HepG2 (cell line): ENCODE data around the gene TBCD. TPM values are rescaled to one million over a fixed set of nuclear protein-coding genes. Genes with fewer than 3 reads are reported as not detected.

ENCODE experiments used
- ATAC-seq: fragments of 200-7000 bp; cut with Tn5 transposase; 3 replicates; pipeline ENCODE4 v1.9.1; 2020; ENCODE audit warnings: mild to moderate bottlenecking, moderate library complexity
- BruUV-seq: library from RNA; stranded (reverse); fragments of 400-500 nt; replicated peaks from 2 replicates; lab custom pipeline; 2021; lab: Mats Ljungman, UMichigan
- CTCF ChIA-PET: fragments of 300-600 bp; formaldehyde crosslinking; extraction: SDS; loops from one replicate; lab custom pipeline; 2021; ENCODE audit warnings: low total read pairs, inconsistent platforms, low intra/inter-chr PET ratio; lab: Yijun Ruan, JAX
- POLR2A ChIA-PET: fragments of 350-600 bp; sonication (Branson Sonifier 250); formaldehyde crosslinking; loops from one replicate; lab custom pipeline; 2020; ENCODE audit warnings: antibody characterized with exemption, inconsistent platforms; lab: Yijun Ruan, JAX
- DNase-seq: peaks from one replicate; pipeline ENCODE4 v3.0.0-alpha.2; 2015; ENCODE audit warnings: low spot score
- FAIRE-seq: peaks from 3 replicates; lab custom pipeline; 2011; peaks lifted over from hg19 to GRCh38; lab: Jason Lieb, UNC
- H2AFZ ChIP-seq: one replicate; pipeline ENCODE4 v1.6.1; 2011; ENCODE audit warnings: low read length, inconsistent platforms
- H3K27ac ChIP-seq: fragments of 300-600 bp; 3 replicates; pipeline ENCODE4 v1.8.0; 2011; ENCODE audit warnings: mixed run types, mild to moderate bottlenecking, mixed read lengths, low read length, inconsistent platforms; ENCODE audit not compliant: insufficient read depth; ENCODE audit errors: extremely low read length
- H3K27me3 ChIP-seq, 2 experiments: fragments of 200-600 bp in 1 of 2; 2 replicates in 1 of 2; 3 replicates in 1 of 2; pipeline versions ENCODE4 v1.6.0 to v1.8.0; 2011; ENCODE audit warnings: low read length in 2 of 2, mild to moderate bottlenecking in 2 of 2, moderate library complexity in 2 of 2, inconsistent platforms in 1 of 2; ENCODE audit not compliant: insufficient read depth in 2 of 2, control insufficient read depth in 1 of 2
- H3K36me3 ChIP-seq, 2 experiments: fragments of 200-600 bp in 1 of 2; replicated peaks in 1 of 2; 2 replicates in 1 of 2; 3 replicates in 1 of 2; pipeline versions ENCODE4 v1.5.1 to v1.8.0; 2011; ENCODE audit warnings: low read length in 2 of 2, inconsistent platforms in 1 of 2; ENCODE audit not compliant: insufficient read depth in 2 of 2, control insufficient read depth in 1 of 2
- H3K4me1 ChIP-seq: 2 replicates; pipeline ENCODE4 v1.5.1; 2012; ENCODE audit warnings: low read length, inconsistent platforms; ENCODE audit not compliant: insufficient read depth
- H3K4me2 ChIP-seq: 2 replicates; pipeline ENCODE4 v1.6.0; 2011; ENCODE audit warnings: low read depth, low read length, inconsistent platforms
- H3K4me3 ChIP-seq, 3 experiments: fragments of 200-600 bp in 1 of 3; sonication (generic), shearing (Covaris generic) in 1 of 3; replicated peaks in 1 of 3; 2 replicates each; pipeline ENCODE4 v1.5.1; 2011 to 2016; ENCODE audit warnings: low read length in 3 of 3, inconsistent platforms in 2 of 3, low read depth in 2 of 3, mild to moderate bottlenecking in 2 of 3, control low read depth in 1 of 3, mixed read lengths in 1 of 3; ENCODE audit not compliant: insufficient read depth in 1 of 3
- H3K79me2 ChIP-seq: one replicate; pipeline ENCODE4 v1.6.1; 2011; ENCODE audit warnings: low read length, inconsistent platforms; ENCODE audit not compliant: insufficient read depth
- H3K9ac ChIP-seq: 2 replicates; pipeline ENCODE4 v1.6.0; 2011; ENCODE audit warnings: mild to moderate bottlenecking, low read depth, low read length, inconsistent platforms; ENCODE audit not compliant: insufficient read depth
- H3K9me3 ChIP-seq: 2 replicates; pipeline ENCODE4 v1.5.1; 2012; ENCODE audit warnings: mild to moderate bottlenecking, low read length
- H4K20me1 ChIP-seq: 2 replicates; pipeline ENCODE4 v1.6.0; 2011; ENCODE audit warnings: inconsistent platforms, mild to moderate bottlenecking, low read length, moderate library complexity; ENCODE audit not compliant: insufficient read depth
- IRF2 ChIP-seq: IDR thresholded peaks from 2 replicates; pipeline ENCODE4 v1.6.1; 2018; ENCODE audit warnings: missing genetic modification reagents, missing compliant biosample characterization
- KLF13 ChIP-seq: sonication (generic); formaldehyde crosslinking; IDR thresholded peaks from 2 replicates; pipeline ENCODE4 v1.4.0; 2020; ENCODE audit warnings: mild to moderate bottlenecking, missing genetic modification reagents
- SNAI1 ChIP-seq: sonication (generic); formaldehyde crosslinking; IDR thresholded peaks from 2 replicates; pipeline ENCODE4 v1.5.0; 2020; ENCODE audit warnings: mild to moderate bottlenecking, missing genetic modification reagents, borderline replicate concordance
- ZMYM4 ChIP-seq: sonication (generic); formaldehyde crosslinking; IDR thresholded peaks from 2 replicates; pipeline ENCODE4 v1.8.1; 2023; ENCODE audit warnings: mild to moderate bottlenecking, missing genetic modification reagents
- ZNF333 ChIP-seq: sonication (generic); formaldehyde crosslinking; IDR thresholded peaks from 2 replicates; pipeline ENCODE4 v1.4.0; 2020; ENCODE audit warnings: mild to moderate bottlenecking, missing genetic modification reagents, borderline replicate concordance
- ZNF460 ChIP-seq: sonication (generic); formaldehyde crosslinking; IDR thresholded peaks from 2 replicates; pipeline ENCODE4 v1.5.1; 2020; ENCODE audit warnings: missing genetic modification reagents, mild to moderate bottlenecking, borderline replicate concordance
- ZNF724P ChIP-seq: sonication (generic); formaldehyde crosslinking; IDR thresholded peaks from 2 replicates; pipeline ENCODE4 v1.8.0; 2022; ENCODE audit warnings: missing genetic modification reagents, borderline replicate concordance
- ZNF790 ChIP-seq: sonication (generic); formaldehyde crosslinking; IDR thresholded peaks from 2 replicates; pipeline ENCODE4 v1.8.0; 2022; ENCODE audit warnings: missing genetic modification reagents, mild to moderate bottlenecking, borderline replicate concordance
- WGBS: methylation state at CpG from one replicate; pipeline ENCODE4 v1.1.6; 2017; ENCODE audit warnings: low lambda C conversion rate; 5-methylcytosine and 5-hydroxymethylcytosine counted together
- in situ Hi-C: cut with HindIII; loops from 2 replicates; pipeline ENCODE4 v1.10.0; 2017; ENCODE audit warnings: low pct_unique_long_range_greater_than_20kb; ENCODE audit not compliant: extremely low pct_ligation_motif_present
- intact Hi-C: fragments of 100-400 bp; cut with micrococcal nuclease; formaldehyde crosslinking; loops from one replicate; pipeline ENCODE4 v1.10.0; 2022; ENCODE audit not compliant: unreplicated experiment
- polyA plus RNA-seq, 8 experiments: library from polyadenylated mRNA; depleted of rRNA in 3 of 8; stranded (reverse) in 7 of 8; unstranded in 1 of 8; fragments of >200 nt; fragmentation: Illumina TruSeq in 4 of 8; extraction: Trizol in 4 of 8; gene quantifications; 2 replicates each; pipeline versions ENCODE4 v1.2.1 to v1.2.3, GENCODE V29; 2011 to 2016; ENCODE audit warnings: low read depth in 4 of 8, missing spikeins in 1 of 8, mixed read lengths in 1 of 8; ENCODE audit not compliant: insufficient read depth in 1 of 8
- total RNA-seq, 5 experiments: library from RNA; depleted of rRNA; stranded (reverse); fragments of >200 nt; fragmentation: Illumina TruSeq; extraction: Trizol; gene quantifications; 2 replicates each; pipeline ENCODE4 v1.2.3, GENCODE V29; 2016; ENCODE audit warnings: low read depth in 1 of 5
- TF ChIP-seq, protein P1 (sequence below): sonication (generic); formaldehyde crosslinking; IDR thresholded peaks from 2 replicates; pipeline ENCODE4 v1.9.0; 2021; ENCODE audit warnings: missing genetic modification reagents, mild to moderate bottlenecking, borderline replicate concordance
- TF ChIP-seq, protein P2 (sequence below): sonication (generic); formaldehyde crosslinking; IDR thresholded peaks from 2 replicates; pipeline ENCODE4 v1.8.1; 2023; ENCODE audit warnings: mild to moderate bottlenecking, moderate library complexity, missing genetic modification reagents
- TF ChIP-seq, protein P3 (sequence below), 2 experiments: fragments of 450-650 bp in 1 of 2; sonication (generic) in 1 of 2; formaldehyde crosslinking in 1 of 2; IDR thresholded peaks; 2 replicates each; pipeline versions ENCODE4 v1.6.1 to v1.8.0; 2016 to 2022; ENCODE audit warnings: antibody characterized with exemption in 1 of 2, mild to moderate bottlenecking in 1 of 2, missing genetic modification reagents in 1 of 2
- TF ChIP-seq, protein P4 (sequence below): sonication (generic); formaldehyde crosslinking; IDR thresholded peaks from 2 replicates; pipeline ENCODE4 v1.4.0; 2020; ENCODE audit warnings: low read depth, mild to moderate bottlenecking, missing genetic modification reagents

The TBCD gene
- total and polyA plus RNA-seq, 2 of the 13 experiments (the other 11 are each of a cell fraction or from before 2014, with no cell fraction given), result 33.9 to 54.8 TPM

DNA sequence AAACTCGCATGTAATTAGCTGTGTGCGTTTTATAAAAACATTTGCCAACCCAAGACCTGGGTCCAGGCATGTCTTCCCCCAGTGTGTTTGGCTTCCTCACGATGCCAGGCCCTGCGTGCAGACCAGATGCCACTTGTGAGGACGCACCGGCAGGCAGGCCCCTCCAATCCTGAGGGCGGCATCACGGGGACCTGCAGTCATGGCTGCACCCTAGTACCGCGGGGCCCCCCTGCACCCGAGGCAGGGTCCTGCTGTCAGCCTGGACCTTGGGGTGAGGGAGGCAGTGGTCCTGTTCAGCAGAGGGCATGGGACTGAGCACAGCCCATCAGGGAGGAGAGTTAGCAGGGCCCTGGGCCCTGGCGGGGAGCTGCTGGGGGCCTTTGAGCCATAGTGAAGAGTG lies 143.2 kb downstream of the TBCD start:
- in situ Hi-C loops (no loop called here), intact Hi-C loops (no loop called here)
- H2AFZ ChIP-seq, result no peak overlapping the region
- no peaks in the 10 kb centered on the region for H3K79me2 ChIP-seq
- no peaks in the 10 kb centered on the region for H4K20me1 ChIP-seq
- no peak overlapping the region for H3K9ac ChIP-seq
- CTCF ChIA-PET, result no interaction called here
- POLR2A ChIA-PET, result no interaction called here
- no peak overlapping the region for H3K27ac ChIP-seq
- DNase-seq, result no peak
- H3K36me3 ChIP-seq, result peaks cover 12 to 20% of the 10 kb centered on the region in 2 experiments; a peak in 4 of 5 replicates
- WGBS, result 97% methylated on average over 10 of the region's 12 CpGs
- no peak for FAIRE-seq
- H3K4me1 ChIP-seq, result peaks cover 7% of the 10 kb centered on the region
- no peak overlapping the region for H3K4me2 ChIP-seq
- no peaks in the 10 kb centered on the region for H3K27me3 ChIP-seq
- ATAC-seq, result no peak
- no peak overlapping the region for H3K4me3 ChIP-seq
- BruUV-seq, result no TSS peak
- H3K9me3 ChIP-seq, result no peaks in the 10 kb centered on the region
- TF ChIP-seq, protein P1, sequence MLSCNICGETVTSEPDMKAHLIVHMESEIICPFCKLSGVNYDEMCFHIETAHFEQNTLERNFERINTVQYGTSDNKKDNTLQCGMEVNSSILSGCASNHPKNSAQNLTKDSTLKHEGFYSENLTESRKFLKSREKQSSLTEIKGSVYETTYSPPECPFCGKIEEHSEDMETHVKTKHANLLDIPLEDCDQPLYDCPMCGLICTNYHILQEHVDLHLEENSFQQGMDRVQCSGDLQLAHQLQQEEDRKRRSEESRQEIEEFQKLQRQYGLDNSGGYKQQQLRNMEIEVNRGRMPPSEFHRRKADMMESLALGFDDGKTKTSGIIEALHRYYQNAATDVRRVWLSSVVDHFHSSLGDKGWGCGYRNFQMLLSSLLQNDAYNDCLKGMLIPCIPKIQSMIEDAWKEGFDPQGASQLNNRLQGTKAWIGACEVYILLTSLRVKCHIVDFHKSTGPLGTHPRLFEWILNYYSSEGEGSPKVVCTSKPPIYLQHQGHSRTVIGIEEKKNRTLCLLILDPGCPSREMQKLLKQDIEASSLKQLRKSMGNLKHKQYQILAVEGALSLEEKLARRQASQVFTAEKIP (CRISPR knock-in tag), result no peak
- TF ChIP-seq, protein P2, sequence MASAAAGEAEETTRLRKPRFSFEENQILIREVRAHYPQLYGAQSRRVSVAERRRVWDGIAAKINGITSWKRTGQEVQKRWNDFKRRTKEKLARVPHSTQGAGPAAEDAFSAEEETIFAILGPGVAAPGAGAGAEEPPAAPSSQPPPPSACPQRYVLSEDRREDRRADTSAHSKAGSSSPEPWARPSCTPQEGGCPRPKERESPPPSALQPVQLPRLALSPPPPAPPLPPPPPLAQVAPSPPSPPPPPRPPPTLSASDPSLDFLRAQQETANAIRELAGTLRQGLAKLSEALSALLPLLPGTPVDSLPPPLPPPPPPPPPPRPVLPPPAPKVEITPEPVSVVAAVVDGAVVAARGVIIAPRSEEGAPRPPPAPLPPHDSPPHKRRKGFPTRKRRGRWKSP (CRISPR knock-in tag), result no peak
- no peak for TF ChIP-seq SNAI1 (CRISPR knock-in tag)
- no peak for TF ChIP-seq ZMYM4 (CRISPR knock-in tag)
- TF ChIP-seq ZNF333 (CRISPR knock-in tag), result no peak
- TF ChIP-seq ZNF790 (CRISPR knock-in tag), result no peak
- TF ChIP-seq KLF13, result no peak
- TF ChIP-seq ZNF724P (CRISPR knock-in tag), result no peak
- TF ChIP-seq ZNF460 (CRISPR knock-in tag), result no peak
- TF ChIP-seq, protein P3, sequence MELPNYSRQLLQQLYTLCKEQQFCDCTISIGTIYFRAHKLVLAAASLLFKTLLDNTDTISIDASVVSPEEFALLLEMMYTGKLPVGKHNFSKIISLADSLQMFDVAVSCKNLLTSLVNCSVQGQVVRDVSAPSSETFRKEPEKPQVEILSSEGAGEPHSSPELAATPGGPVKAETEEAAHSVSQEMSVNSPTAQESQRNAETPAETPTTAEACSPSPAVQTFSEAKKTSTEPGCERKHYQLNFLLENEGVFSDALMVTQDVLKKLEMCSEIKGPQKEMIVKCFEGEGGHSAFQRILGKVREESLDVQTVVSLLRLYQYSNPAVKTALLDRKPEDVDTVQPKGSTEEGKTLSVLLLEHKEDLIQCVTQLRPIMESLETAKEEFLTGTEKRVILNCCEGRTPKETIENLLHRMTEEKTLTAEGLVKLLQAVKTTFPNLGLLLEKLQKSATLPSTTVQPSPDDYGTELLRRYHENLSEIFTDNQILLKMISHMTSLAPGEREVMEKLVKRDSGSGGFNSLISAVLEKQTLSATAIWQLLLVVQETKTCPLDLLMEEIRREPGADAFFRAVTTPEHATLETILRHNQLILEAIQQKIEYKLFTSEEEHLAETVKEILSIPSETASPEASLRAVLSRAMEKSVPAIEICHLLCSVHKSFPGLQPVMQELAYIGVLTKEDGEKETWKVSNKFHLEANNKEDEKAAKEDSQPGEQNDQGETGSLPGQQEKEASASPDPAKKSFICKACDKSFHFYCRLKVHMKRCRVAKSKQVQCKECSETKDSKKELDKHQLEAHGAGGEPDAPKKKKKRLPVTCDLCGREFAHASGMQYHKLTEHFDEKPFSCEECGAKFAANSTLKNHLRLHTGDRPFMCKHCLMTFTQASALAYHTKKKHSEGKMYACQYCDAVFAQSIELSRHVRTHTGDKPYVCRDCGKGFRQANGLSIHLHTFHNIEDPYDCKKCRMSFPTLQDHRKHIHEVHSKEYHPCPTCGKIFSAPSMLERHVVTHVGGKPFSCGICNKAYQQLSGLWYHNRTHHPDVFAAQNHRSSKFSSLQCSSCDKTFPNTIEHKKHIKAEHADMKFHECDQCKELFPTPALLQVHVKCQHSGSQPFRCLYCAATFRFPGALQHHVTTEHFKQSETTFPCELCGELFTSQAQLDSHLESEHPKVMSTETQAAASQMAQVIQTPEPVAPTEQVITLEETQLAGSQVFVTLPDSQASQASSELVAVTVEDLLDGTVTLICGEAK (IDR thresholded peaks at IDR 0.05), result no peak
- TF ChIP-seq, protein P3 (CRISPR knock-in tag; IDR thresholded peaks at IDR 0.05), result no peak
- no peak for TF ChIP-seq IRF2
- TF ChIP-seq, protein P4, sequence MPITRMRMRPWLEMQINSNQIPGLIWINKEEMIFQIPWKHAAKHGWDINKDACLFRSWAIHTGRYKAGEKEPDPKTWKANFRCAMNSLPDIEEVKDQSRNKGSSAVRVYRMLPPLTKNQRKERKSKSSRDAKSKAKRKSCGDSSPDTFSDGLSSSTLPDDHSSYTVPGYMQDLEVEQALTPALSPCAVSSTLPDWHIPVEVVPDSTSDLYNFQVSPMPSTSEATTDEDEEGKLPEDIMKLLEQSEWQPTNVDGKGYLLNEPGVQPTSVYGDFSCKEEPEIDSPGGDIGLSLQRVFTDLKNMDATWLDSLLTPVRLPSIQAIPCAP, result no peak
